Islet of Langerhans (tissue), 1 donor: ENCODE results near the gene USP38.

Experiments
- FAIRE-seq: peaks from one replicate; lab custom pipeline; 2011; peaks lifted over from hg19 to GRCh38; lab: Jason Lieb, UNC

USP38 gene

GRCh38 chr4:143270256-143270838 lies 85.6 kb downstream of the USP38 start:
- no peak for FAIRE-seq
